Measurements from ENCODE around the gene HARBI1. TPM values are rescaled to one million over a fixed set of nuclear protein-coding genes. Genes with fewer than 3 reads are reported as not detected.

Gene HARBI1
- polyA plus RNA-seq, 1 donor from 2014 or later = 9.5 TPM

DNA sequence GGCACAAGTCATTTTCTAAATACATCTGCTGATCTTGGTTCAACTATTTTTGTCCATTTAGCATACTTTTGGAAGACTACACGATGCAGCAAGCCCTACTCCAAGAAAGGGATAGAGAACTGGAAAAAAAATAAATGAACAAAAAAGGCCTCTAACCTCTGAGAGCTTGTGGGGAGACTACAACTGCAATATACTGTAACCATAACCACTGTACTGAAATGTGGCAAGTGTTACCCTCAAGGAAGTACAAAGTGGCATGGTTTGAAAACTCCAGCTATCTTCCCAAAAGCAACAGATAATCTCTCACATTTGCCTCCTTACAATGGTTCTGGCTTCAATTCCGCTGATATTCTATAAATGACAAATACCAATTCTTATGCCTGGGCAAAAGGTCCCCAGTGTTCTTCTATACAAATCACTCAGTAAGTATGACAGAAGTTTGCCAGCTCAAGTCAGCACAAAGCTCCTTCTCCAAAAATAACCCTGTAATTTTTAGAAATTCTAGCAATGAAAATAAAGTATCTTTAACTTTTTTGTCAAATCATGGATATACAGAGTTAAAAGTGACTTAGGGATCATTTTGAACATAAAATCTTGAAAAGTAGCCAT is 46.1 kb downstream of the HARBI1 start:
- no peaks in the 10 kb centered on the region for H3K27me3 ChIP-seq (ENCODE audit: insufficient read depth, low read depth, low read length)
- no peak overlapping the region for H3K4me3 ChIP-seq (ENCODE audit: low read length)
- no peaks in the 10 kb centered on the region for H3K36me3 ChIP-seq (ENCODE audit: insufficient read depth, low read length)
- no peaks in the 10 kb centered on the region for H4K20me1 ChIP-seq (ENCODE audit: insufficient read depth)
- no peak overlapping the region for H2AFZ ChIP-seq (ENCODE audit: low read depth, low read length)
- H3F3A ChIP-seq (ENCODE audit: insufficient read depth, low read length, poor library complexity, severe bottlenecking) = no peaks in the 10 kb centered on the region
- no peak overlapping the region for H3K27ac ChIP-seq (ENCODE audit: low read length)
- H3K9me3 ChIP-seq (ENCODE audit: low read length) = no peaks in the 10 kb centered on the region
- H3K9me2 ChIP-seq (ENCODE audit: insufficient read depth, low read length) = no peaks in the 10 kb centered on the region
- no peak overlapping the region for H3K4me2 ChIP-seq (ENCODE audit: low read length)
- H3K9ac ChIP-seq (ENCODE audit: low read length) = no peak overlapping the region
- TF ChIP-seq, protein P1, sequence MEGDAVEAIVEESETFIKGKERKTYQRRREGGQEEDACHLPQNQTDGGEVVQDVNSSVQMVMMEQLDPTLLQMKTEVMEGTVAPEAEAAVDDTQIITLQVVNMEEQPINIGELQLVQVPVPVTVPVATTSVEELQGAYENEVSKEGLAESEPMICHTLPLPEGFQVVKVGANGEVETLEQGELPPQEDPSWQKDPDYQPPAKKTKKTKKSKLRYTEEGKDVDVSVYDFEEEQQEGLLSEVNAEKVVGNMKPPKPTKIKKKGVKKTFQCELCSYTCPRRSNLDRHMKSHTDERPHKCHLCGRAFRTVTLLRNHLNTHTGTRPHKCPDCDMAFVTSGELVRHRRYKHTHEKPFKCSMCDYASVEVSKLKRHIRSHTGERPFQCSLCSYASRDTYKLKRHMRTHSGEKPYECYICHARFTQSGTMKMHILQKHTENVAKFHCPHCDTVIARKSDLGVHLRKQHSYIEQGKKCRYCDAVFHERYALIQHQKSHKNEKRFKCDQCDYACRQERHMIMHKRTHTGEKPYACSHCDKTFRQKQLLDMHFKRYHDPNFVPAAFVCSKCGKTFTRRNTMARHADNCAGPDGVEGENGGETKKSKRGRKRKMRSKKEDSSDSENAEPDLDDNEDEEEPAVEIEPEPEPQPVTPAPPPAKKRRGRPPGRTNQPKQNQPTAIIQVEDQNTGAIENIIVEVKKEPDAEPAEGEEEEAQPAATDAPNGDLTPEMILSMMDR (IDR thresholded peaks at IDR 0.05; ENCODE audit: poor library complexity, severe bottlenecking) = no peak
- TF ChIP-seq MXI1 (conservative IDR thresholded peaks at IDR 0.05; ENCODE audit: poor library complexity, severe bottlenecking) (no peak), EZH2 (IDR thresholded peaks at IDR 0.05; ENCODE audit: borderline replicate concordance, insufficient read depth, low read length, poor library complexity, severe bottlenecking) (no peak), POLR2AphosphoS5 (IDR thresholded peaks at IDR 0.05) (no peak), TAF1 (IDR thresholded peaks at IDR 0.05; ENCODE audit: low read depth) (no peak), EP300 (conservative IDR thresholded peaks at IDR 0.05; ENCODE audit: poor library complexity, severe bottlenecking) (no peak), REST (IDR thresholded peaks at IDR 0.05; ENCODE audit: borderline replicate concordance) (no peak), RAD21 (conservative IDR thresholded peaks at IDR 0.05) (no peak), SMC3 (conservative IDR thresholded peaks at IDR 0.05; ENCODE audit: poor library complexity) (no peak)
- H3K79me2 ChIP-seq (replicated peaks; ENCODE audit: insufficient read depth, low read length) = peaks cover 6% of the 10 kb centered on the region

- no peak overlapping the region for H3K9ac ChIP-seq (ENCODE audit: low read length)
- peaks cover 21% of the 10 kb centered on the region for H3K79me2 ChIP-seq (replicated peaks; ENCODE audit: insufficient read depth, low read length)
- no peak overlapping the region for H3K4me2 ChIP-seq (ENCODE audit: low read length)
- no peak overlapping the region for H3K27ac ChIP-seq (ENCODE audit: low read length)
- no peaks in the 10 kb centered on the region for H4K20me1 ChIP-seq (ENCODE audit: insufficient read depth)
- TF ChIP-seq EZH2 (IDR thresholded peaks at IDR 0.05; ENCODE audit: borderline replicate concordance, insufficient read depth, low read length, poor library complexity, severe bottlenecking) = no peak
- no peak for TF ChIP-seq TAF1 (IDR thresholded peaks at IDR 0.05; ENCODE audit: low read depth)
- TF ChIP-seq POLR2AphosphoS5 (IDR thresholded peaks at IDR 0.05) = no peak
- no peak for TF ChIP-seq RAD21 (conservative IDR thresholded peaks at IDR 0.05)
- no peak for TF ChIP-seq MXI1 (conservative IDR thresholded peaks at IDR 0.05; ENCODE audit: poor library complexity, severe bottlenecking)
- TF ChIP-seq SMC3 (conservative IDR thresholded peaks at IDR 0.05; ENCODE audit: poor library complexity) = no peak
- no peak for TF ChIP-seq EP300 (conservative IDR thresholded peaks at IDR 0.05; ENCODE audit: poor library complexity, severe bottlenecking)
- TF ChIP-seq, protein P1 (IDR thresholded peaks at IDR 0.05; ENCODE audit: poor library complexity, severe bottlenecking) = no peak
- no peak for TF ChIP-seq REST (IDR thresholded peaks at IDR 0.05; ENCODE audit: borderline replicate concordance)
- no peaks in the 10 kb centered on the region for H3K27me3 ChIP-seq (ENCODE audit: insufficient read depth, low read depth, low read length)
- H3K36me3 ChIP-seq (ENCODE audit: insufficient read depth, low read length) = no peaks in the 10 kb centered on the region
- no peaks in the 10 kb centered on the region for H3F3A ChIP-seq (ENCODE audit: insufficient read depth, low read length, poor library complexity, severe bottlenecking)
- no peak overlapping the region for H2AFZ ChIP-seq (ENCODE audit: low read depth, low read length)
- H3K9me2 ChIP-seq (ENCODE audit: insufficient read depth, low read length) = no peaks in the 10 kb centered on the region
- no peaks in the 10 kb centered on the region for H3K9me3 ChIP-seq (ENCODE audit: low read length)
- no peak overlapping the region for H3K4me3 ChIP-seq (ENCODE audit: low read length)
These were observed 51.7 kb downstream of the HARBI1 start for GRCh38 chr11:46565232-46565840.
